RKO (cell line): ENCODE results near the gene CAPN9.

Experiments
- DNase-seq: peaks from one replicate; pipeline ENCODE4 v3.0.0-alpha.2; 2016; ENCODE audit warnings: low spot score

Gene CAPN9

DNA sequence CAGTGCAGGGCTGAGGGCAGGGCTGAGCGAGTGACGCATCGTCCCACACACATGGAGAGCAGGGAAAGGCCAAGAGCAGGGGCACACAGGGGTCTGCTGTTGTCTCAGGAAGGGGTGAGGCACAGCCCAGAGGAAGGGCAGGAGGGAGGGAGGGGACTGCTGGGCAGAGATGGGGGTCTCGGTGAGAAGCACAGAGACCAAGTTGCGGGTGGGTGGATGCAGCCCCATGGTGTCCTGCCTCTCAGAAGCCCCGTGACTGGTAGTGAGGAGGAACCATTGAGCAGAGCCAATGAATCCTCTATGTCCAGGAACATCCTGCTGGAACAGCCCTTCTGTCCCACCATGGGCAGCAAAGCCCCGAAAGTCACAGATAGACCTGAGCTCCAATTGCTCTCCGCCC, 103.4 kb downstream of the CAPN9 start:
- no peak for DNase-seq

- DNase-seq = no peak
These were observed 104.1 kb downstream of the CAPN9 start for GRCh38 chr1:230851291-230851691.
